SK-N-SH treated with all-trans-retinoic acid at 6 μM for 48 hours (cell line): ENCODE data around the gene MSMP.

Experiments used
- ATAC-seq: fragments of 200-7000 bp; cut with Tn5 transposase; 3 replicates; pipeline ENCODE4 v1.9.1; 2020; ENCODE audit warnings: mild to moderate bottlenecking, moderate library complexity
- ARNTL ChIP-seq: fragments of 450-650 bp; formaldehyde crosslinking; IDR thresholded peaks from 2 replicates; pipeline ENCODE4 v1.5.0; 2020; ENCODE audit warnings: low read depth, mild to moderate bottlenecking, moderate library complexity, borderline replicate concordance
- BACH2 ChIP-seq: fragments of 250-450 bp; sonication (Bioruptor Pico); IDR thresholded peaks from 2 replicates; pipeline ENCODE4 v1.9.0; 2021; ENCODE audit warnings: mild to moderate bottlenecking, borderline replicate concordance
- ESRRG ChIP-seq: fragments of 250-450 bp; sonication (Bioruptor Pico); IDR thresholded peaks from 2 replicates; pipeline ENCODE4 v1.6.1; 2021; ENCODE audit warnings: mild to moderate bottlenecking
- GLIS3 ChIP-seq: fragments of 250-450 bp; sonication (Bioruptor Pico); IDR thresholded peaks from 2 replicates; pipeline ENCODE4 v1.5.0; 2020; ENCODE audit warnings: mild to moderate bottlenecking, moderate library complexity
- OSR1 ChIP-seq: fragments of 250-450 bp; sonication (Bioruptor Pico); IDR thresholded peaks from 2 replicates; pipeline ENCODE4 v1.8.0; 2022; ENCODE audit warnings: moderate library complexity, mild to moderate bottlenecking, inconsistent platforms
- PPARA ChIP-seq: fragments of 250-450 bp; sonication (Bioruptor Pico); IDR thresholded peaks from 2 replicates; pipeline ENCODE4 v1.5.0; 2020; ENCODE audit warnings: mild to moderate bottlenecking, borderline replicate concordance
- RARB ChIP-seq: fragments of 250-450 bp; sonication (Bioruptor Pico); IDR thresholded peaks from 2 replicates; pipeline ENCODE4 v1.8.0; 2021; ENCODE audit warnings: mild to moderate bottlenecking, moderate library complexity
- TCF4 ChIP-seq: fragments of 250-450 bp; sonication (Bioruptor Pico); IDR thresholded peaks from 2 replicates; pipeline ENCODE4 v1.8.0; 2021; ENCODE audit warnings: mild to moderate bottlenecking, moderate library complexity, borderline replicate concordance
- TOX ChIP-seq: fragments of 250-450 bp; sonication (Bioruptor Pico); IDR thresholded peaks from 2 replicates; pipeline ENCODE4 v1.8.0; 2021; ENCODE audit warnings: mild to moderate bottlenecking, moderate library complexity, borderline replicate concordance
- ZC3H10 ChIP-seq: fragments of 250-450 bp; sonication (Bioruptor Pico); IDR thresholded peaks from 2 replicates; pipeline ENCODE4 v1.5.1; 2021; ENCODE audit warnings: mild to moderate bottlenecking, moderate library complexity
- ZFP3 ChIP-seq: fragments of 250-450 bp; sonication (Bioruptor Pico); IDR thresholded peaks from 2 replicates; pipeline ENCODE4 v1.5.0; 2020; ENCODE audit warnings: mild to moderate bottlenecking, moderate library complexity
- ZFP30 ChIP-seq: fragments of 450-650 bp; formaldehyde crosslinking; IDR thresholded peaks from 2 replicates; pipeline ENCODE4 v1.5.0; 2022; ENCODE audit warnings: mild to moderate bottlenecking, moderate library complexity
- ZNF565 ChIP-seq: fragments of 450-650 bp; formaldehyde crosslinking; conservative IDR thresholded peaks from 2 replicates; pipeline ENCODE4 v1.5.0; 2020; ENCODE audit warnings: low read depth, mild to moderate bottlenecking, moderate library complexity
- ZNF70 ChIP-seq: fragments of 450-650 bp; formaldehyde crosslinking; IDR thresholded peaks from 2 replicates; pipeline ENCODE4 v1.5.0; 2020; ENCODE audit warnings: mild to moderate bottlenecking, moderate library complexity
- ZNF8 ChIP-seq: fragments of 450-650 bp; formaldehyde crosslinking; IDR thresholded peaks from 2 replicates; pipeline ENCODE4 v1.5.0; 2020; ENCODE audit warnings: mild to moderate bottlenecking, moderate library complexity
- TF ChIP-seq, protein P1 (sequence below): fragments of 250-450 bp; sonication (Bioruptor Pico); IDR thresholded peaks from 2 replicates; pipeline ENCODE4 v1.8.0; 2020; ENCODE audit warnings: mild to moderate bottlenecking, moderate library complexity, borderline replicate concordance
- TF ChIP-seq, protein P2 (sequence below): fragments of 250-450 bp; sonication (Bioruptor Pico); IDR thresholded peaks from 2 replicates; pipeline ENCODE4 v1.5.1; 2020; ENCODE audit warnings: low read depth, mild to moderate bottlenecking, moderate library complexity
- TF ChIP-seq, protein P3 (sequence below): fragments of 250-450 bp; sonication (Bioruptor Pico); IDR thresholded peaks from 2 replicates; pipeline ENCODE4 v1.5.0; 2020; ENCODE audit warnings: mild to moderate bottlenecking, moderate library complexity
- TF ChIP-seq, protein P4 (sequence below): fragments of 250-450 bp; sonication (Bioruptor Pico); IDR thresholded peaks from 2 replicates; pipeline ENCODE4 v1.5.1; 2021; ENCODE audit warnings: mild to moderate bottlenecking, moderate library complexity
- TF ChIP-seq, protein P5 (sequence below): fragments of 250-450 bp; sonication (Bioruptor Pico); IDR thresholded peaks from 2 replicates; pipeline ENCODE4 v1.8.0; 2021; ENCODE audit warnings: low read depth, mild to moderate bottlenecking, moderate library complexity, borderline replicate concordance

The MSMP gene

DNA sequence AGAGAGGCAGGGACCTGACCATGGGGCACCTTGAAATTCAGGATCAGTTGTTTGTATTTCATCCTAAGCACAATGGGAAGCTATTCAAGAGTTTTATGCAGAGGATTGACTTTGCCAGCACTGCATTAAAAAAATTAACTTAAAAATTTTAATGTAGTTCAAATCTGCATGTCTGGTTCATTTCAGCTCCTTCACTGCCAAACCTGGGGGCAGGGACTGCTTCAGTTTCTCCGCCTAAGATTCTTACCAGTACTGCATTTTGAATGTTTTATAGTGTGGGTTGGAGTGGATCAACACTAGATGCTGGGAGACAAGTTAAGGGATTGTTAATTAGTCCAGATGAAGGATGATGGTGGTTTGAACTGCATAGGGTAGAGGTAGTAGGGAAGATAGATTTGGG lies 15.7 kb upstream of the MSMP start:
- TF ChIP-seq OSR1 (CRISPR knock-in tag) = no peak
- TF ChIP-seq, protein P1, sequence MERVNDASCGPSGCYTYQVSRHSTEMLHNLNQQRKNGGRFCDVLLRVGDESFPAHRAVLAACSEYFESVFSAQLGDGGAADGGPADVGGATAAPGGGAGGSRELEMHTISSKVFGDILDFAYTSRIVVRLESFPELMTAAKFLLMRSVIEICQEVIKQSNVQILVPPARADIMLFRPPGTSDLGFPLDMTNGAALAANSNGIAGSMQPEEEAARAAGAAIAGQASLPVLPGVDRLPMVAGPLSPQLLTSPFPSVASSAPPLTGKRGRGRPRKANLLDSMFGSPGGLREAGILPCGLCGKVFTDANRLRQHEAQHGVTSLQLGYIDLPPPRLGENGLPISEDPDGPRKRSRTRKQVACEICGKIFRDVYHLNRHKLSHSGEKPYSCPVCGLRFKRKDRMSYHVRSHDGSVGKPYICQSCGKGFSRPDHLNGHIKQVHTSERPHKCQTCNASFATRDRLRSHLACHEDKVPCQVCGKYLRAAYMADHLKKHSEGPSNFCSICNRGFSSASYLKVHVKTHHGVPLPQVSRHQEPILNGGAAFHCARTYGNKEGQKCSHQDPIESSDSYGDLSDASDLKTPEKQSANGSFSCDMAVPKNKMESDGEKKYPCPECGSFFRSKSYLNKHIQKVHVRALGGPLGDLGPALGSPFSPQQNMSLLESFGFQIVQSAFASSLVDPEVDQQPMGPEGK (CRISPR knock-in tag) = no peak
- TF ChIP-seq ZC3H10 (CRISPR knock-in tag) = no peak
- ATAC-seq = no peak

DNA sequence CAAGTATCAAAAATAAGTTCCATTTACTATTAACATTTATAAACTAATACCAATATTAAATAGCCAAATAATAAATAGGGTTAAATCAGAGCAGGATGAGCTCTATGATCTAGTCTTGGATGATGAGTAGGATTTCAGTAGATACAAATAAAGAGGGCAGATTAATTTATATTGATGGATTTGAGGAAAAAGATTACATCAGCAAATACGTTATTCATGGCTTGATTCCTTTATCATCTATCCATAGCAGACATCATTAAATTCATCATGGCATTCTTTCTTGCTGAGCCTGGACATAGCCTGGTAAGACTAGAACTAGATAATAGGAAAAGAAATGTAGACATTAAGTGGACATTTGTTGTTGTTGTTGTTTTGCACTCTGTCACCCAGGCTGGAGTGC lies 13.4 kb upstream of the MSMP start:
- ATAC-seq = no peak
- TF ChIP-seq ESRRG (CRISPR knock-in tag) = no peak
- TF ChIP-seq RARB = no peak
- no peak for TF ChIP-seq ZFP30 (CRISPR knock-in tag)
- TF ChIP-seq ZC3H10 (CRISPR knock-in tag) = no peak
- no peak for TF ChIP-seq TCF4

DNA sequence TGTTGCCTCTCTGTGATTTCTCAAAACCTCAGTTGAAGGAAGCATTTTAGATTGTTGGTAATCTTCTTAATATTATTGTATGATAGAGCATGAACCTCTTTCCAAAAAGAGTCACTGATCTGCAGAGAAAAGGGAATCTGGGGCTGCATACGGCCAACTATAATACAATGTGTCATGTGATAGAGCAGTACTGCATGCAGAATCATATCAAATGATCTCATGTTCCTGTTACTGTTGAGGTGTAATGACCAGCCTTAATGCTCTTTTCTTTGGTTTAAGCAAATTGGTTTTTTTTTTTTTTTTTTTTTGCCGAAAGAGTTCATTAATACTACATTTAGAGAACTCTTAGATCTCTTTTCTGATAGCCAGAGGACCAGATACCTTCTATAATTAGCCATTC lies 12.9 kb upstream of the MSMP start:
- TF ChIP-seq ZC3H10 (CRISPR knock-in tag) = no peak
- no peak for TF ChIP-seq ZFP3 (CRISPR knock-in tag)
- TF ChIP-seq ZNF565 (CRISPR knock-in tag) = no peak
- TF ChIP-seq RARB = no peak
- no peak for TF ChIP-seq BACH2 (CRISPR knock-in tag)
- TF ChIP-seq, protein P2, sequence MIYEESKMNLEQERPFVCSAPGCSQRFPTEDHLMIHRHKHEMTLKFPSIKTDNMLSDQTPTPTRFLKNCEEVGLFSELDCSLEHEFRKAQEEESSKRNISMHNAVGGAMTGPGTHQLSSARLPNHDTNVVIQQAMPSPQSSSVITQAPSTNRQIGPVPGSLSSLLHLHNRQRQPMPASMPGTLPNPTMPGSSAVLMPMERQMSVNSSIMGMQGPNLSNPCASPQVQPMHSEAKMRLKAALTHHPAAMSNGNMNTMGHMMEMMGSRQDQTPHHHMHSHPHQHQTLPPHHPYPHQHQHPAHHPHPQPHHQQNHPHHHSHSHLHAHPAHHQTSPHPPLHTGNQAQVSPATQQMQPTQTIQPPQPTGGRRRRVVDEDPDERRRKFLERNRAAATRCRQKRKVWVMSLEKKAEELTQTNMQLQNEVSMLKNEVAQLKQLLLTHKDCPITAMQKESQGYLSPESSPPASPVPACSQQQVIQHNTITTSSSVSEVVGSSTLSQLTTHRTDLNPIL = no peak
- no peak for TF ChIP-seq TCF4
- no peak for TF ChIP-seq PPARA
- TF ChIP-seq, protein P3, sequence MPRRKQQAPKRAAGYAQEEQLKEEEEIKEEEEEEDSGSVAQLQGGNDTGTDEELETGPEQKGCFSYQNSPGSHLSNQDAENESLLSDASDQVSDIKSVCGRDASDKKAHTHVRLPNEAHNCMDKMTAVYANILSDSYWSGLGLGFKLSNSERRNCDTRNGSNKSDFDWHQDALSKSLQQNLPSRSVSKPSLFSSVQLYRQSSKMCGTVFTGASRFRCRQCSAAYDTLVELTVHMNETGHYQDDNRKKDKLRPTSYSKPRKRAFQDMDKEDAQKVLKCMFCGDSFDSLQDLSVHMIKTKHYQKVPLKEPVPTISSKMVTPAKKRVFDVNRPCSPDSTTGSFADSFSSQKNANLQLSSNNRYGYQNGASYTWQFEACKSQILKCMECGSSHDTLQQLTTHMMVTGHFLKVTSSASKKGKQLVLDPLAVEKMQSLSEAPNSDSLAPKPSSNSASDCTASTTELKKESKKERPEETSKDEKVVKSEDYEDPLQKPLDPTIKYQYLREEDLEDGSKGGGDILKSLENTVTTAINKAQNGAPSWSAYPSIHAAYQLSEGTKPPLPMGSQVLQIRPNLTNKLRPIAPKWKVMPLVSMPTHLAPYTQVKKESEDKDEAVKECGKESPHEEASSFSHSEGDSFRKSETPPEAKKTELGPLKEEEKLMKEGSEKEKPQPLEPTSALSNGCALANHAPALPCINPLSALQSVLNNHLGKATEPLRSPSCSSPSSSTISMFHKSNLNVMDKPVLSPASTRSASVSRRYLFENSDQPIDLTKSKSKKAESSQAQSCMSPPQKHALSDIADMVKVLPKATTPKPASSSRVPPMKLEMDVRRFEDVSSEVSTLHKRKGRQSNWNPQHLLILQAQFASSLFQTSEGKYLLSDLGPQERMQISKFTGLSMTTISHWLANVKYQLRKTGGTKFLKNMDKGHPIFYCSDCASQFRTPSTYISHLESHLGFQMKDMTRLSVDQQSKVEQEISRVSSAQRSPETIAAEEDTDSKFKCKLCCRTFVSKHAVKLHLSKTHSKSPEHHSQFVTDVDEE (CRISPR knock-in tag) = no peak
- TF ChIP-seq, protein P4, sequence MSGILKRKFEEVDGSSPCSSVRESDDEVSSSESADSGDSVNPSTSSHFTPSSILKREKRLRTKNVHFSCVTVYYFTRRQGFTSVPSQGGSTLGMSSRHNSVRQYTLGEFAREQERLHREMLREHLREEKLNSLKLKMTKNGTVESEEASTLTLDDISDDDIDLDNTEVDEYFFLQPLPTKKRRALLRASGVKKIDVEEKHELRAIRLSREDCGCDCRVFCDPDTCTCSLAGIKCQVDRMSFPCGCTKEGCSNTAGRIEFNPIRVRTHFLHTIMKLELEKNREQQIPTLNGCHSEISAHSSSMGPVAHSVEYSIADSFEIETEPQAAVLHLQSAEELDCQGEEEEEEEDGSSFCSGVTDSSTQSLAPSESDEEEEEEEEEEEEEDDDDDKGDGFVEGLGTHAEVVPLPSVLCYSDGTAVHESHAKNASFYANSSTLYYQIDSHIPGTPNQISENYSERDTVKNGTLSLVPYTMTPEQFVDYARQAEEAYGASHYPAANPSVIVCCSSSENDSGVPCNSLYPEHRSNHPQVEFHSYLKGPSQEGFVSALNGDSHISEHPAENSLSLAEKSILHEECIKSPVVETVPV (CRISPR knock-in tag) = no peak
- no peak for TF ChIP-seq ZNF70 (CRISPR knock-in tag)
- no peak for TF ChIP-seq ZFP30 (CRISPR knock-in tag)
- no peak for TF ChIP-seq ARNTL (CRISPR knock-in tag)
- TF ChIP-seq ESRRG (CRISPR knock-in tag) = no peak
- TF ChIP-seq ZNF8 (CRISPR knock-in tag) = no peak
- no peak for TF ChIP-seq GLIS3
- TF ChIP-seq TOX = no peak
- TF ChIP-seq, protein P5, sequence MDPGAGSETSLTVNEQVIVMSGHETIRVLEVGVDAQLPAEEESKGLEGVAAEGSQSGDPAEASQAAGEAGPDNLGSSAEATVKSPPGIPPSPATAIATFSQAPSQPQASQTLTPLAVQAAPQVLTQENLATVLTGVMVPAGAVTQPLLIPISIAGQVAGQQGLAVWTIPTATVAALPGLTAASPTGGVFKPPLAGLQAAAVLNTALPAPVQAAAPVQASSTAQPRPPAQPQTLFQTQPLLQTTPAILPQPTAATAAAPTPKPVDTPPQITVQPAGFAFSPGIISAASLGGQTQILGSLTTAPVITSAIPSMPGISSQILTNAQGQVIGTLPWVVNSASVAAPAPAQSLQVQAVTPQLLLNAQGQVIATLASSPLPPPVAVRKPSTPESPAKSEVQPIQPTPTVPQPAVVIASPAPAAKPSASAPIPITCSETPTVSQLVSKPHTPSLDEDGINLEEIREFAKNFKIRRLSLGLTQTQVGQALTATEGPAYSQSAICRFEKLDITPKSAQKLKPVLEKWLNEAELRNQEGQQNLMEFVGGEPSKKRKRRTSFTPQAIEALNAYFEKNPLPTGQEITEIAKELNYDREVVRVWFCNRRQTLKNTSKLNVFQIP (CRISPR knock-in tag) = no peak
- no peak for TF ChIP-seq OSR1 (CRISPR knock-in tag)
- TF ChIP-seq, protein P1 (CRISPR knock-in tag) = no peak
- no peak for ATAC-seq
